Upper lobe of right lung (tissue), 1 donor: ENCODE measurements around the gene BPI. TPM values are rescaled to one million over a fixed set of nuclear protein-coding genes. Genes with fewer than 3 reads are reported as not detected.
A peak's percentile ranks its signal among the peaks of the same experiment; 100 is the strongest.

Source experiments
- ATAC-seq: fragments of 200-7000 bp; cut with Tn5 transposase; one replicate; pipeline ENCODE4 v1.9.1; 2020; ENCODE audit warnings: mild to moderate bottlenecking, moderate library complexity
- DNase-seq: peaks from one replicate; pipeline ENCODE4 v3.0.0-alpha.2; 2020
- H3K27ac ChIP-seq: fragments of 200-600 bp; one replicate; pipeline ENCODE4 v1.8.0; 2022
- H3K27me3 ChIP-seq: fragments of 200-600 bp; one replicate; pipeline ENCODE4 v1.8.0; 2022; ENCODE audit warnings: mild to moderate bottlenecking
- H3K36me3 ChIP-seq: fragments of 200-600 bp; one replicate; pipeline ENCODE4 v1.8.0; 2022
- H3K4me1 ChIP-seq: fragments of 200-600 bp; one replicate; pipeline ENCODE4 v1.8.0; 2022
- H3K4me3 ChIP-seq: fragments of 200-600 bp; one replicate; pipeline ENCODE4 v1.8.0; 2022; ENCODE audit warnings: mild to moderate bottlenecking
- H3K9me3 ChIP-seq: fragments of 200-600 bp; one replicate; pipeline ENCODE4 v1.8.0; 2022
- intact Hi-C: fragments of 100-400 bp; cut with DNase I; formaldehyde crosslinking; loops from one replicate; pipeline ENCODE4 v1.11.0; 2022
- total RNA-seq: library from RNA; stranded (reverse); fragmentation: NEBNext Ultra II Directional; extraction: Animal tissue kit (Norgen Biotek cat#: 25700); gene quantifications from one replicate; pipeline ENCODE4 v1.2.1, GENCODE V29; 2021
- TF ChIP-seq, protein P1 (sequence below): fragments of 200-600 bp; IDR thresholded peaks from one replicate; pipeline ENCODE4 v1.8.0; 2022; ENCODE audit warnings: antibody characterized with exemption
- donor health status: DM: no; HTN: yes; CAD: no; lungs with severe emphysema.

The BPI gene
- total RNA-seq, 1 donor from 2014 or later: not detected

DNA sequence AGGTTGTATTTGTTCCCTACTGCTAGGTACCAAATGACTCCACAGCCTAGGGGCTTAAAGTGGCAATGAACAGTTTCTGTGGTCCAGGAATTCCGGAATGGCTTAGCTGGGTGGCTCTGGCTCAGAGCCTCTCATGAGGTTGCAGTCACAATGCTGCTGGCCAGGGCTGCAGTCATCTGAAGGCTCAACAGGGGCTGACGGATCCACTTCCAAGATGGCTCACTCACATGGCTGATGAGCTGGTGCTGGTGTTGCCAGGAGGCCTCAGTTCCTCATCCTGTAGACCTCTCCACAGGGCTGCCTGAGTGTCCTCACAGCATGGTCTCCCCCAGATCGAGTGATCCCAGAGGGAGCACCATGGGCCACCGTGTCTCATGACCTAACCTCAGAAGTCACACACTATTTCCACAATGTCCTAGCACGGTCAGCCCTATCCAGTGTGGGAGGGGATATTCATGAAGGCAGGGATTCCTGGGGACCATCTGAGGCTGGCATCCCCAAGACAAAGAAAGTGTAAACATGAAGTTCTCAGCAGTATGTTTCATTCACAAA lies 19.0 kb upstream of the BPI start:
- no peak overlapping the region for H3K4me3 ChIP-seq
- no peaks in the 10 kb centered on the region for H3K27me3 ChIP-seq
- TF ChIP-seq, protein P1, sequence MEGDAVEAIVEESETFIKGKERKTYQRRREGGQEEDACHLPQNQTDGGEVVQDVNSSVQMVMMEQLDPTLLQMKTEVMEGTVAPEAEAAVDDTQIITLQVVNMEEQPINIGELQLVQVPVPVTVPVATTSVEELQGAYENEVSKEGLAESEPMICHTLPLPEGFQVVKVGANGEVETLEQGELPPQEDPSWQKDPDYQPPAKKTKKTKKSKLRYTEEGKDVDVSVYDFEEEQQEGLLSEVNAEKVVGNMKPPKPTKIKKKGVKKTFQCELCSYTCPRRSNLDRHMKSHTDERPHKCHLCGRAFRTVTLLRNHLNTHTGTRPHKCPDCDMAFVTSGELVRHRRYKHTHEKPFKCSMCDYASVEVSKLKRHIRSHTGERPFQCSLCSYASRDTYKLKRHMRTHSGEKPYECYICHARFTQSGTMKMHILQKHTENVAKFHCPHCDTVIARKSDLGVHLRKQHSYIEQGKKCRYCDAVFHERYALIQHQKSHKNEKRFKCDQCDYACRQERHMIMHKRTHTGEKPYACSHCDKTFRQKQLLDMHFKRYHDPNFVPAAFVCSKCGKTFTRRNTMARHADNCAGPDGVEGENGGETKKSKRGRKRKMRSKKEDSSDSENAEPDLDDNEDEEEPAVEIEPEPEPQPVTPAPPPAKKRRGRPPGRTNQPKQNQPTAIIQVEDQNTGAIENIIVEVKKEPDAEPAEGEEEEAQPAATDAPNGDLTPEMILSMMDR: no peak
- H3K36me3 ChIP-seq: no peaks in the 10 kb centered on the region
- intact Hi-C loops: no loop called here
- H3K9me3 ChIP-seq: no peaks in the 10 kb centered on the region
- peaks cover 4% of the 10 kb centered on the region for H3K4me1 ChIP-seq
- DNase-seq (no peak), ATAC-seq (no peak)
- no peak overlapping the region for H3K27ac ChIP-seq

DNA sequence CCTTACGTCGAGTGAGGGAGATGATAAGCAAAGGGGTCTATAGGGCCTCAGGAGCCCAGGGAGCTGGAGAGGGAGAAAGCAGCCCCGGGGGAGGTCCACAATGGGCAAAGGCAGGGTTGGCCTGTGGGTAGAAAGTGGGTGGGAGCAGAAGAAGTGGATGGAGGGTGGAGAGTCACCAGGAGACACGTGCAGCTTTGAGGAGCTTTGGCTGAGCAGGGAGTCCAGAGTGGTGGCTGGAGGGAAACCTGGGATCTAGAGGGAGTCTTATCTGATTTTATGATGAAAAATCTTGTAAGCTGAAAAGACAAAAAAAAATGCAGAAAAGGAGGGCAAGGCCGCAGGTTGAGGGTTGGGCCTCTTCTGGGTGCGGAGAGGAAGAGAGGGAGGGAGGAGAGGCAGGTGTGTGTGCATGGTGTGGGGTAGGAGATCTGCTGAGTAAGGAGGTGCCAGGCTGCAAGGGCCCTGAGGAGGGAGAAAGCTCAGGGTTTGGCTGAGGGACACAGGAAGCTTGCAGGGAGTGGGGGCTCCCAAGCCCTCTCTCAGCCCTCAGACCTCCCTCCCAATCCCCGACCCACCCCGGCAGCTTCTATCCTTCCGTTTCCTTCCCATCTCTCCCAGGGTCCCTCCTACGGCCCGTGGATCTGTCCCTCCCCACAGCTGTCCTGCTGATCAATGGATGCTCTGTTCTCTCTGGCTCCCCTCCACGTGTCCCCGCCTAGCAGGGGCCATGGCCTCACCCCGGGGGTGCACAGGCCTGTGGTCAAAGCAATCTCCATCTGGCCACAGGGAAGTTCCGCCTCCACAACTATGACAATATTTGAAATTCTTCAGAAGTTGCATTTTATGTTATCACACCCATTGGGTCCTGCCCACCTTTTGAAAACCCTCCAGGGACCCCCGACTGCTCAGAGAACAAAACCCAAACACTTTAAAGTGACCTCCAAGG lies 17.1 kb upstream of the BPI start:
- intact Hi-C loops: no loop called here
- Histone ChIP-seq H3K4me1 (peaks cover 10% of the 10 kb centered on the region), H3K36me3 (no peaks in the 10 kb centered on the region), H3K27ac (no peak overlapping the region), H3K27me3 (no peaks in the 10 kb centered on the region), H3K9me3 (no peaks in the 10 kb centered on the region), H3K4me3 (no peak overlapping the region)
- peak; percentile 63 for ATAC-seq
- TF ChIP-seq, protein P1: no peak
- DNase-seq: no peak

DNA sequence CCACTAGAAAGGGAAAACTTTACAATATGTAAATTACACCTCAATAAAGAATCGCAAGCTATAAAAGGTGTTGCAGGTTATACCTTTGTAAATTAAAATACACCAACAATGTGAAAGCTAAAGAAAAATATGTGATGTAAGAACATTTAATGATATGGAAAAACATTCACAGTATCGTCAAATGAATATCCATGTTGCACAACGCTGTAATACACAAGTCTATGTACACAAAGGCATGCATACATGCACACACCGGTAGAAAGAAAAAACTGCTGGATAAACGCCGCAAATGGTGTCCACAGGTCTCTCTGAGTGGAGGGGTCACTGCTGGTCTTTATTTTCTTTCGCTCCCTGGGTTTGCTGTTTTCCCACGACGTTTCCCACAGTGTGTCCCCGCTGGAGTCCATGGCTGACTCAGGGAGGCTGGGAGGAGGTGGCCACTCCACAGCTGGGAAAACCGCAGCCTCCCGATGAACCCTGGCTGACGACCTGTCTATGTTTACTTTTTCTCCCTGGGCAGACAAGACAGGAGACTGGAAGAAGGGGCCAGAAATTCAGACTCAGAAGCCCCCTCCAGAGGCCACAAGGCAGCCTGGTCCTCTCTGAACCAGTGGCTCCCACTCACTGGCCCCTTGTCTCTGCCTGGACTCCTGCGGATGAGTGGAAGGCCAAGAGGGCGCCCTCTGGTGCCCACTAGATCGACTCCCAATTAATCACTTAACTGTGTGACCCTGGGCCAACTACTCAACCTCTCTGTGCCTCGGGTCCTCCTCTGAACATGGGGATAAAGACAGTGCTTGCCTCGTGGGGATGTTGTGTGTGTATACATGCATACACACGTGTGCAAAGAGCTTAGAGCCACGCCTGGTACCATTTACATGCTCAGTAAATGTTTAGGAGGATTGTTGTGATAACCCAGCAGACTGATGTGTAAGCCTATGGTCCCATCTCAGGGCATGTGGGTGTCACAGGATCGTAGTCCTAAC lies 12.8 kb upstream of the BPI start:
- DNase-seq: no peak
- Histone ChIP-seq H3K9me3 (no peaks in the 10 kb centered on the region), H3K36me3 (no peaks in the 10 kb centered on the region), H3K27ac (no peak overlapping the region), H3K27me3 (no peaks in the 10 kb centered on the region), H3K4me1 (peaks cover 10% of the 10 kb centered on the region), H3K4me3 (no peak overlapping the region)
- intact Hi-C loops: no loop called here
- peak; percentile 50 for ATAC-seq
- TF ChIP-seq, protein P1: peak; percentile 40

DNA sequence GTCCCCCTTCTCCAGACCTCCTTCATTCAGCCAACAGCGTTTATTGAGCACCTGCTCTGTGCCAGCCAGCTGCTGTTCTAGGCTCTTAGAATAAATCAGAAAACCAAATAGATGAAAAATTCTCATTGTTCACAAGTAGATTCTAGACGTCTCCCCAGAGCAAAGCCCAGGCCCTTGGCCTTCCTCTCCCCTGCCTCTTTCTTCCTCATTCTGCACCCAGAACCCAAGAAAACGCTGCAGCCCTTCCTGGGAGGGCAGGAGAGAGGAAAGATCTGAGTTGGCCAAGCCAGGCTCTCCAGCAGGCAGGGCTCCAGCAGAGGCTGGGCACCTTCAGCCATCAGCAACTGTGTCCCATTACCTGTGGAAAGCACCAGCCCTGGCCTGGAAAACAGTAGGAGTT lies 12.0 kb upstream of the BPI start:
- no peaks in the 10 kb centered on the region for H3K36me3 ChIP-seq
- intact Hi-C loops: no loop called here
- H3K4me1 ChIP-seq: peaks cover 10% of the 10 kb centered on the region
- no peak overlapping the region for H3K27ac ChIP-seq
- H3K9me3 ChIP-seq: no peaks in the 10 kb centered on the region
- no peak overlapping the region for H3K4me3 ChIP-seq
- ATAC-seq (no peak), DNase-seq (no peak)
- TF ChIP-seq, protein P1: no peak
- H3K27me3 ChIP-seq: no peaks in the 10 kb centered on the region

DNA sequence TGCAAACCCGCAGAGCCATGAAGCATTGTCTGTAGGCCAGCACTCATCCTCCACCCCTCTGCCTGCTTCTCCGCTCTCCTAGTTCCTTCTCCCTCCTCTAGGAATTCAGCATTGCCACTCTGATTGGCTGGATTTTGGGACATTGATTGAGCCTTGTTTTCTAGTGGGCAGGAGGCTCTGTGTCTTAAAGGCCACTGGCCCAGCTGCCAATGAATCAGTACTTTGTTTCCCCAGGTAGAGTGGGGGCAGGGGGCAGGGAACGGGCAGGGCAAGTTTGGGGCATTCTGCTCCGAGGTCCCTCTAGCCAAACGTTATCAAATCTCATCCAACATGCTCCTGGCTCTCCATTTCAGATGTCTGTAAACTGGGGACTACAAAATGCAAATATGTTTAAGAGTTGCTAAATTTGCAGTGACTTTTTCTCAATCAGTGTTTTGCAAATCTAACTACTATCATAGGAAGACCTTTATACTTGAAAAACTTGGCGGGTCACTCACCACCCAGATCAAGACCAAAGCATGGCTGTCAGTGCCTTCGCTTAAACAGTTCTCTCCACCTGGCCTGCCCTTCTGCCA lies 10.4 kb upstream of the BPI start:
- Histone ChIP-seq H3K4me3 (no peak overlapping the region), H3K27me3 (no peaks in the 10 kb centered on the region), H3K9me3 (no peaks in the 10 kb centered on the region), H3K27ac (no peak overlapping the region), H3K36me3 (no peaks in the 10 kb centered on the region), H3K4me1 (peaks cover 9% of the 10 kb centered on the region)
- no peak for ATAC-seq
- TF ChIP-seq, protein P1: no peak
- DNase-seq: no peak
- intact Hi-C loops: no loop called here
